Mucosa of gallbladder (tissue), 1 donor: Measurements from ENCODE around the gene PIEZO2. TPM values are rescaled to one million over a fixed set of nuclear protein-coding genes. Genes with fewer than 3 reads are reported as not detected.
"Not testable (repeated sequence)": the region's sequence is repeated elsewhere in the genome, so short reads cannot be mapped to it uniquely, and the experiment has no call there.

ENCODE experiments used
- DNase-seq: peaks from one replicate; pipeline ENCODE4 v3.0.0-alpha.2; 2020; ENCODE audit warnings: low spot score
- total RNA-seq: library from RNA; stranded (reverse); gene quantifications from one replicate; pipeline ENCODE4 v1.2.1, GENCODE V29; 2021
- donor health status: DM: no; HTN: no; CAD: no.

Gene PIEZO2
- total RNA-seq, 1 donor from 2014 or later = 1.5 TPM

GRCh38 chr18:10846657-10847407 is 302.5 kb downstream of the PIEZO2 start:
- no peak for DNase-seq

- not testable (repeated sequence) for DNase-seq
Measured at GRCh38 chr18:10846035-10846434, 303.3 kb downstream of the PIEZO2 start.

- no peak for DNase-seq
Measured at GRCh38 chr18:10843565-10843964, 305.8 kb downstream of the PIEZO2 start.

GRCh38 chr18:10842861-10843260 is 306.5 kb downstream of the PIEZO2 start:
- DNase-seq = no peak

GRCh38 chr18:10842371-10842770 is 307.0 kb downstream of the PIEZO2 start:
- DNase-seq = no peak

GRCh38 chr18:10841203-10841602 is 308.2 kb downstream of the PIEZO2 start:
- no peak for DNase-seq

GRCh38 chr18:10840743-10841142 is 308.6 kb downstream of the PIEZO2 start:
- no peak for DNase-seq

GRCh38 chr18:10839421-10839820 is 309.9 kb downstream of the PIEZO2 start:
- no peak for DNase-seq

GRCh38 chr18:10838553-10838952 is 310.8 kb downstream of the PIEZO2 start:
- no peak for DNase-seq

GRCh38 chr18:10834128-10834815 is 315.1 kb downstream of the PIEZO2 start:
- no peak for DNase-seq

GRCh38 chr18:10833656-10834055 is 315.7 kb downstream of the PIEZO2 start:
- DNase-seq = no peak

GRCh38 chr18:10826400-10826799 is 323.0 kb downstream of the PIEZO2 start:
- DNase-seq = no peak

- DNase-seq = no peak
Measured at GRCh38 chr18:10822456-10822855, 326.9 kb downstream of the PIEZO2 start.

- DNase-seq = no peak
Measured at GRCh38 chr18:10820681-10821080, 328.7 kb downstream of the PIEZO2 start.

GRCh38 chr18:10814336-10814735 is 335.0 kb downstream of the PIEZO2 start:
- no peak for DNase-seq

GRCh38 chr18:10805587-10806118 is 343.7 kb downstream of the PIEZO2 start:
- DNase-seq = no peak

GRCh38 chr18:10804126-10804525 is 345.2 kb downstream of the PIEZO2 start:
- no peak for DNase-seq

- peak; percentile 66 for DNase-seq
Measured at GRCh38 chr18:10798727-10799550, 350.4 kb downstream of the PIEZO2 start.

GRCh38 chr18:10797896-10798295 is 351.5 kb downstream of the PIEZO2 start:
- DNase-seq = no peak

GRCh38 chr18:10794771-10795170 is 354.6 kb downstream of the PIEZO2 start:
- DNase-seq = no peak

- no peak for DNase-seq
Measured at GRCh38 chr18:10793730-10794370, 355.5 kb downstream of the PIEZO2 start.

GRCh38 chr18:10792181-10792580 is 357.2 kb downstream of the PIEZO2 start:
- no peak for DNase-seq
